Fibroblast of mammary gland (primary cell): ENCODE data around the gene CACNG3.

Experiments
- DNase-seq: peaks from one replicate; pipeline ENCODE4 v3.0.0-alpha.2; 2010; ENCODE audit warnings: low read depth
- H3K4me3 ChIP-seq: 2 replicates; pipeline ENCODE4 v1.5.1; 2011; ENCODE audit warnings: low read depth, mild to moderate bottlenecking, low read length, moderate library complexity; ENCODE audit not compliant: control insufficient read depth
- CTCF ChIP-seq: conservative IDR thresholded peaks from 2 replicates; pipeline ENCODE4 v1.5.1; 2011; ENCODE audit warnings: low read depth, low read length, inconsistent platforms; ENCODE audit not compliant: control insufficient read depth, insufficient read depth

CACNG3 gene

GRCh38 chr16:24348545-24349290 lies 92.6 kb downstream of the CACNG3 start:
- no peak for TF ChIP-seq CTCF
- no peak for DNase-seq
- H3K4me3 ChIP-seq: no peak overlapping the region

GRCh38 chr16:24349320-24349719 lies 93.2 kb downstream of the CACNG3 start:
- no peak for TF ChIP-seq CTCF
- H3K4me3 ChIP-seq: no peak overlapping the region
- DNase-seq: no peak

GRCh38 chr16:24352746-24353145 lies 96.6 kb downstream of the CACNG3 start:
- no peak overlapping the region for H3K4me3 ChIP-seq
- no peak for DNase-seq
- no peak for TF ChIP-seq CTCF

- TF ChIP-seq CTCF: no peak
- H3K4me3 ChIP-seq: no peak overlapping the region
These were observed 97.5 kb downstream of the CACNG3 start for GRCh38 chr16:24353622-24354021.

GRCh38 chr16:24357511-24357910 lies 101.4 kb downstream of the CACNG3 start:
- TF ChIP-seq CTCF: no peak
- no peak for DNase-seq
- no peak overlapping the region for H3K4me3 ChIP-seq

More at GRCh38 chr16:24353622-24354021, 97.5 kb downstream of the CACNG3 start:
- DNase-seq: no peak

DNA sequence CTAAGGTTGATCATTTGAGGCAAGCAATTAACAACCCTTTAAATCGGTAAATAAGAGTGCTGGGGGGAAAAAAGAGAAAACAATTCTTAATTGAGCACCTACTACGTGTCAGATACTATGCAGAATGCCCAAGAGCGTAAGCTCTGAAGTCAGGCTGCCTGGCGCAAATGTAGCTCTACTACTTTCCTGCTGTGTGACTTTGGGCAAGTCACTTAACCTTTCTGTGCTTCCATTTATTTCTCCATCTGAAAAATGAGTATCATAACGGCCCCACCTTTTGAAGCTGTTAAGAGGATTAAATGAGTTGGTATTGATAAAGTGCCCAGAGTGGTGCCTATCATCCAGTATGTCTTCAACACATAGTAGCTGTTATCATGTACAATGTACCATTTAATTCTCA lies 102.0 kb downstream of the CACNG3 start:
- no peak overlapping the region for H3K4me3 ChIP-seq
- no peak for DNase-seq
- no peak for TF ChIP-seq CTCF
